ENCODE measurements around the gene SPATS2L.

GRCh38 chr2:200297100-200297499, 9.4 kb upstream of the SPATS2L start:
- TF ChIP-seq CTCF (IDR thresholded peaks at IDR 0.05) (no peak), POLR2A (IDR thresholded peaks at IDR 0.05; ENCODE audit: low read depth) (no peak), EP300 (IDR thresholded peaks at IDR 0.05) (no peak), POLR2AphosphoS5 (IDR thresholded peaks at IDR 0.05) (no peak)

Measured in esophagus muscularis mucosa (tissue), 4 donors.